CD4-positive, alpha-beta T cell (primary cell): Measurements from ENCODE around the gene ZBTB47. TPM values are rescaled to one million over a fixed set of nuclear protein-coding genes. Genes with fewer than 3 reads are reported as not detected.

ENCODE experiments used
- ATAC-seq: fragments of 200-7000 bp; cut with Tn5 transposase; one replicate; pipeline ENCODE4 v1.10.0; 2022; ENCODE audit warnings: mild to moderate bottlenecking; ENCODE audit not compliant: poor library complexity
- CTCF ChIA-PET: fragments of 350-600 bp; sonication (Branson Sonifier 250); formaldehyde crosslinking; loops from one replicate; lab custom pipeline; 2021; ENCODE audit warnings: antibody characterized with exemption, inconsistent platforms; lab: Charles Lee
- POLR2A ChIA-PET: fragments of 350-600 bp; sonication (Branson Sonifier 250); formaldehyde crosslinking; loops from one replicate; lab custom pipeline; 2021; ENCODE audit warnings: antibody characterized with exemption, inconsistent platforms; lab: Charles Lee
- DNase-seq, 14 experiments: peaks; one replicate each; pipeline ENCODE4 v3.0.0-alpha.2; 2013 to 2020; ENCODE audit warnings: mixed read lengths in 2 of 14
- H3K27ac ChIP-seq, 2 donors: one replicate each; pipeline versions ENCODE4 v1.5.1 to v1.7.0; 2013; ENCODE audit warnings: low read length in 2 of 2, low read depth in 1 of 2, mild to moderate bottlenecking in 1 of 2
- H3K27me3 ChIP-seq, 2 experiments: 1 replicate in 1 of 2; 2 replicates in 1 of 2; pipeline versions ENCODE4 v1.6.1 to v1.7.0; 2013; ENCODE audit warnings: low read length in 2 of 2, control low read depth in 1 of 2, mild to moderate bottlenecking in 1 of 2, moderate library complexity in 1 of 2; ENCODE audit not compliant: insufficient read depth in 2 of 2, control insufficient read depth in 1 of 2
- H3K36me3 ChIP-seq: one replicate; pipeline ENCODE4 v1.6.1; 2013; ENCODE audit warnings: low read length, control low read depth; ENCODE audit not compliant: insufficient read depth
- H3K4me1 ChIP-seq: one replicate; pipeline ENCODE4 v1.6.1; 2013; ENCODE audit warnings: low read length, control low read depth; ENCODE audit not compliant: insufficient read depth
- H3K4me3 ChIP-seq: one replicate; pipeline ENCODE4 v1.5.1; 2013; ENCODE audit warnings: mild to moderate bottlenecking, low read length, moderate library complexity
- H3K9me3 ChIP-seq, 2 experiments: 1 replicate in 1 of 2; 2 replicates in 1 of 2; pipeline versions ENCODE4 v1.6.1 to v1.7.0; 2013; ENCODE audit warnings: low read length in 2 of 2, mild to moderate bottlenecking in 2 of 2, control low read depth in 1 of 2, moderate library complexity in 1 of 2; ENCODE audit not compliant: control insufficient read depth in 1 of 2, insufficient read depth in 1 of 2
- H3K27ac Mint-ChIP-seq: one replicate; pipeline ENCODE4 v1.8.0; 2020; ENCODE audit warnings: mixed read lengths
- H3K27me3 Mint-ChIP-seq: one replicate; pipeline ENCODE4 v1.8.0; 2021; ENCODE audit warnings: mixed read lengths
- H3K36me3 Mint-ChIP-seq: one replicate; pipeline ENCODE4 v1.8.0; 2021; ENCODE audit warnings: low read depth, mixed read lengths
- H3K4me1 Mint-ChIP-seq: one replicate; pipeline ENCODE4 v1.8.0; 2021; ENCODE audit warnings: low read depth, mixed read lengths
- H3K4me3 Mint-ChIP-seq: one replicate; pipeline ENCODE4 v1.8.0; 2020; ENCODE audit warnings: mild to moderate bottlenecking, mixed read lengths
- H3K9me3 Mint-ChIP-seq: one replicate; pipeline ENCODE4 v1.8.0; 2020; ENCODE audit warnings: mixed read lengths
- intact Hi-C, 2 experiments: fragments of 100-400 bp; cut with DNase I in 1 of 2; cut with micrococcal nuclease in 1 of 2; formaldehyde crosslinking; loops; one replicate each; pipeline versions ENCODE4 v1.15.1 to v1.9.0; 2023 to 2025; cut with DNase I, micrococcal nuclease
- total RNA-seq, 174 experiments: library from RNA in 2 of 174; stranded (reverse) in 2 of 174; gene quantifications; one replicate each; pipeline ENCODE4 v1.2.3 and lab custom pipeline; 2021 to 2026
- TF ChIP-seq, protein P1 (sequence below): fragments of 200-600 bp; IDR thresholded peaks from one replicate; pipeline ENCODE4 v1.8.0; 2022; ENCODE audit warnings: antibody characterized with exemption, mild to moderate bottlenecking

ZBTB47 gene
- total RNA-seq, 2 experiments from 2014 or later: 0.47 to 0.80 TPM

- H3K36me3 ChIP-seq: no peaks in the 10 kb centered on the region
- peaks cover 0 to under 1% of the 10 kb centered on the region in 2 experiments for H3K27me3 ChIP-seq
- ChIA-PET CTCF (no interaction called here), POLR2A (no interaction called here)
- H3K9me3 Mint-ChIP-seq: peaks cover 6% of the 10 kb centered on the region
- no peaks in the 10 kb centered on the region for H3K36me3 Mint-ChIP-seq
- peaks cover 38% of the 10 kb centered on the region for H3K27me3 Mint-ChIP-seq
- H3K4me3 Mint-ChIP-seq: no peak overlapping the region
- intact Hi-C loops: no loop called here
- no peak for DNase-seq
- TF ChIP-seq, protein P1, sequence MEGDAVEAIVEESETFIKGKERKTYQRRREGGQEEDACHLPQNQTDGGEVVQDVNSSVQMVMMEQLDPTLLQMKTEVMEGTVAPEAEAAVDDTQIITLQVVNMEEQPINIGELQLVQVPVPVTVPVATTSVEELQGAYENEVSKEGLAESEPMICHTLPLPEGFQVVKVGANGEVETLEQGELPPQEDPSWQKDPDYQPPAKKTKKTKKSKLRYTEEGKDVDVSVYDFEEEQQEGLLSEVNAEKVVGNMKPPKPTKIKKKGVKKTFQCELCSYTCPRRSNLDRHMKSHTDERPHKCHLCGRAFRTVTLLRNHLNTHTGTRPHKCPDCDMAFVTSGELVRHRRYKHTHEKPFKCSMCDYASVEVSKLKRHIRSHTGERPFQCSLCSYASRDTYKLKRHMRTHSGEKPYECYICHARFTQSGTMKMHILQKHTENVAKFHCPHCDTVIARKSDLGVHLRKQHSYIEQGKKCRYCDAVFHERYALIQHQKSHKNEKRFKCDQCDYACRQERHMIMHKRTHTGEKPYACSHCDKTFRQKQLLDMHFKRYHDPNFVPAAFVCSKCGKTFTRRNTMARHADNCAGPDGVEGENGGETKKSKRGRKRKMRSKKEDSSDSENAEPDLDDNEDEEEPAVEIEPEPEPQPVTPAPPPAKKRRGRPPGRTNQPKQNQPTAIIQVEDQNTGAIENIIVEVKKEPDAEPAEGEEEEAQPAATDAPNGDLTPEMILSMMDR: no peak
- H3K27ac Mint-ChIP-seq: no peak overlapping the region
- no peaks in the 10 kb centered on the region for H3K4me1 ChIP-seq
- no peak for ATAC-seq
- no peak overlapping the region for H3K27ac ChIP-seq
- H3K9me3 ChIP-seq: peaks cover 4 to 10% of the 10 kb centered on the region in 2 experiments
- no peaks in the 10 kb centered on the region for H3K4me1 Mint-ChIP-seq
- no peak overlapping the region for H3K4me3 ChIP-seq
Measured at GRCh38 chr3:42681361-42682038, 28.0 kb downstream of the ZBTB47 start.

GRCh38 chr3:42682301-42683070 is 29.0 kb downstream of the ZBTB47 start:
- ATAC-seq: no peak
- Mint-ChIP-seq H3K36me3 (no peaks in the 10 kb centered on the region), H3K27ac (no peak overlapping the region), H3K4me3 (no peak overlapping the region), H3K9me3 (peaks cover 6% of the 10 kb centered on the region), H3K27me3 (peaks cover 47% of the 10 kb centered on the region), H3K4me1 (no peaks in the 10 kb centered on the region)
- Histone ChIP-seq H3K36me3 (no peaks in the 10 kb centered on the region), H3K9me3 (peaks cover 4 to 5% of the 10 kb centered on the region in 2 experiments), H3K4me3 (no peak overlapping the region), H3K4me1 (no peaks in the 10 kb centered on the region), H3K27me3 (peaks cover 0 to 2% of the 10 kb centered on the region in 2 experiments), H3K27ac (no peak overlapping the region)
- no peak for DNase-seq
- TF ChIP-seq, protein P1: no peak
- intact Hi-C loops: no loop called here
- POLR2A ChIA-PET: no interaction called here
- CTCF ChIA-PET: no interaction called here

- Histone ChIP-seq H3K27ac (no peak overlapping the region), H3K4me3 (no peak overlapping the region), H3K27me3 (peaks cover 0 to 2% of the 10 kb centered on the region in 2 experiments), H3K36me3 (no peaks in the 10 kb centered on the region), H3K9me3 (no peaks in the 10 kb centered on the region), H3K4me1 (no peaks in the 10 kb centered on the region)
- ChIA-PET CTCF (no interaction called here), POLR2A (no interaction called here)
- Mint-ChIP-seq H3K36me3 (no peaks in the 10 kb centered on the region), H3K4me3 (no peak overlapping the region), H3K27ac (no peak overlapping the region), H3K9me3 (no peaks in the 10 kb centered on the region), H3K4me1 (no peaks in the 10 kb centered on the region), H3K27me3 (peaks cover 50% of the 10 kb centered on the region)
- intact Hi-C loops: no loop called here
- TF ChIP-seq, protein P1: no peak
- peak in 2 of 14 experiments; percentile 27 to 29 for DNase-seq
- ATAC-seq: no peak
Measured at GRCh38 chr3:42683875-42684598, 30.5 kb downstream of the ZBTB47 start.
